Keratinocyte (primary cell): Measurements from ENCODE around the gene ADAMTS17. TPM values are rescaled to one million over a fixed set of nuclear protein-coding genes. Genes with fewer than 3 reads are reported as not detected.

Experiments used
- DNase-seq: peaks from one replicate; pipeline ENCODE4 v3.0.0-alpha.2; 2011; ENCODE audit warnings: low read depth, missing footprints, low spot score
- FAIRE-seq: peaks from 2 replicates; lab custom pipeline; 2011; peaks lifted over from hg19 to GRCh38; lab: Jason Lieb, UNC
- H2AFZ ChIP-seq: 2 replicates; pipeline ENCODE4 v1.6.0; 2012; ENCODE audit warnings: low read length, control low read depth, inconsistent platforms; ENCODE audit not compliant: control insufficient read depth
- H3K27ac ChIP-seq: 2 replicates; pipeline ENCODE4 v1.5.1; 2011; ENCODE audit warnings: low read length; ENCODE audit not compliant: control insufficient read depth, insufficient read depth
- H3K27me3 ChIP-seq: 3 replicates; pipeline ENCODE4 v1.6.0; 2011; ENCODE audit warnings: low read length; ENCODE audit not compliant: control insufficient read depth, insufficient read depth; ENCODE audit errors: extremely low read depth
- H3K36me3 ChIP-seq, 2 experiments: 2 replicates in 1 of 2; 3 replicates in 1 of 2; pipeline ENCODE4 v1.5.1; 2011; ENCODE audit warnings: low read length in 2 of 2, mild to moderate bottlenecking in 1 of 2; ENCODE audit not compliant: control insufficient read depth in 2 of 2, insufficient read depth in 2 of 2; ENCODE audit errors: extremely low read depth in 1 of 2
- H3K4me1 ChIP-seq: 3 replicates; pipeline ENCODE4 v1.5.1; 2011; ENCODE audit warnings: low read length; ENCODE audit not compliant: control insufficient read depth, insufficient read depth; ENCODE audit errors: extremely low read depth
- H3K4me2 ChIP-seq: 3 replicates; pipeline ENCODE4 v1.6.0; 2011; ENCODE audit warnings: low read depth, low read length; ENCODE audit not compliant: control insufficient read depth, insufficient read depth; ENCODE audit errors: extremely low read depth
- H3K4me3 ChIP-seq, 3 experiments: fragments of 200-600 bp in 1 of 3; sonication (generic) in 1 of 3; 2 replicates in 2 of 3; 3 replicates in 1 of 3; pipeline ENCODE4 v1.5.1; 2011 to 2016; ENCODE audit warnings: low read length in 3 of 3, mild to moderate bottlenecking in 3 of 3, control low read depth in 2 of 3, inconsistent platforms in 1 of 3, low read depth in 1 of 3, mixed read lengths in 1 of 3, mixed run types in 1 of 3, moderate library complexity in 1 of 3; ENCODE audit not compliant: control insufficient read depth in 2 of 3, insufficient read depth in 2 of 3; ENCODE audit errors: extremely low read depth in 1 of 3
- H3K79me2 ChIP-seq: 2 replicates; pipeline ENCODE4 v1.6.0; 2012; ENCODE audit warnings: low read length; ENCODE audit not compliant: control insufficient read depth, insufficient read depth
- H3K9ac ChIP-seq: 3 replicates; pipeline ENCODE4 v1.6.0; 2011; ENCODE audit warnings: low read length; ENCODE audit not compliant: control insufficient read depth, insufficient read depth; ENCODE audit errors: extremely low read depth
- H3K9me1 ChIP-seq: 3 replicates; pipeline ENCODE4 v1.6.0; 2011; ENCODE audit warnings: low read length; ENCODE audit not compliant: control insufficient read depth, insufficient read depth; ENCODE audit errors: extremely low read depth
- H3K9me3 ChIP-seq: 2 replicates; pipeline ENCODE4 v1.5.1; 2012; ENCODE audit warnings: low read depth, low read length; ENCODE audit not compliant: control insufficient read depth
- H4K20me1 ChIP-seq: 3 replicates; pipeline ENCODE4 v1.6.0; 2011; ENCODE audit warnings: low read length; ENCODE audit not compliant: control insufficient read depth, insufficient read depth; ENCODE audit errors: extremely low read depth
- EZH2 ChIP-seq: IDR thresholded peaks from one replicate; pipeline ENCODE4 v1.6.1; 2012; ENCODE audit warnings: inconsistent platforms, mild to moderate bottlenecking, low read length, moderate library complexity
- dilution Hi-C: fragments of 300-500 bp; cut with MboI; formaldehyde crosslinking; loops from one replicate; pipeline ENCODE4 v1.7.0; 2020; ENCODE audit warnings: low sequenced_read_pairs; ENCODE audit not compliant: extremely low pct_ligation_motif_present
- polyA plus RNA-seq, 5 experiments: library from polyadenylated mRNA; depleted of rRNA in 3 of 5; stranded (reverse) in 3 of 5; stranded (forward) in 1 of 5; unstranded in 1 of 5; fragments of >200 nt; gene quantifications; 1 replicate in 1 of 5; 2 replicates in 3 of 5; 3 replicates in 1 of 5; pipeline versions ENCODE4 v1.2.1 to v1.2.3, GENCODE V29; 2011 to 2012; ENCODE audit warnings: missing spikeins in 2 of 5, low read depth in 1 of 5, low replicate concordance in 1 of 5
- TF ChIP-seq, protein P1 (sequence below), 3 experiments: IDR thresholded peaks in 1 of 3; conservative IDR thresholded peaks in 1 of 3; optimal IDR thresholded peaks in 1 of 3; 2 replicates in 2 of 3; 3 replicates in 1 of 3; pipeline versions ENCODE3 to v1.5.1; 2011; ENCODE audit warnings: low read length in 3 of 3, mild to moderate bottlenecking in 3 of 3, moderate library complexity in 2 of 3, control low read depth in 1 of 3, inconsistent platforms in 1 of 3; ENCODE audit not compliant: insufficient read depth in 2 of 3; ENCODE audit errors: extremely low read depth in 1 of 3

ADAMTS17 gene
- polyA plus RNA-seq, 1 donor (not counting 4 experiments of a cell fraction or from before 2014, with no cell fraction given) = 0.18 TPM

DNA sequence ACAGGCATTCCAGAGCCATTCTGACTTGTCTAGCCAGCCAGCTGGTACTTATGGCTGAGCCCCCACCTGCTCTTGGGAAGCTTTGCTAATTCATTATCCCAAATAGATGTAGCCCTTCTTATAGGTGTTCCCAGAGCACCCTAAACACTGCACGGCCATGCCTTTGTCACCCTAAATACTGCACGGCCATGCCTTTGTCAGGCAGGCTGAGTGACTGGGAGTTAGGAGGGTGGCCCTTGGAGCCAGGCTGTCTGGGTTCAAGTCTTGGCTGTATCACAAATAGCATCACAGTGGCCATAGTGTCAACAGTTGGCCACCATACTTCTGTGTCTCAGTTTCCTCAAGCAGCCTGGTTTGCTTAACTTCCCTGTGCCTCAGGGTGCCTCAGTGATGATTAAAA lies 292.3 kb downstream of the ADAMTS17 start:
- TF ChIP-seq EZH2 = no peak
- TF ChIP-seq, protein P1, sequence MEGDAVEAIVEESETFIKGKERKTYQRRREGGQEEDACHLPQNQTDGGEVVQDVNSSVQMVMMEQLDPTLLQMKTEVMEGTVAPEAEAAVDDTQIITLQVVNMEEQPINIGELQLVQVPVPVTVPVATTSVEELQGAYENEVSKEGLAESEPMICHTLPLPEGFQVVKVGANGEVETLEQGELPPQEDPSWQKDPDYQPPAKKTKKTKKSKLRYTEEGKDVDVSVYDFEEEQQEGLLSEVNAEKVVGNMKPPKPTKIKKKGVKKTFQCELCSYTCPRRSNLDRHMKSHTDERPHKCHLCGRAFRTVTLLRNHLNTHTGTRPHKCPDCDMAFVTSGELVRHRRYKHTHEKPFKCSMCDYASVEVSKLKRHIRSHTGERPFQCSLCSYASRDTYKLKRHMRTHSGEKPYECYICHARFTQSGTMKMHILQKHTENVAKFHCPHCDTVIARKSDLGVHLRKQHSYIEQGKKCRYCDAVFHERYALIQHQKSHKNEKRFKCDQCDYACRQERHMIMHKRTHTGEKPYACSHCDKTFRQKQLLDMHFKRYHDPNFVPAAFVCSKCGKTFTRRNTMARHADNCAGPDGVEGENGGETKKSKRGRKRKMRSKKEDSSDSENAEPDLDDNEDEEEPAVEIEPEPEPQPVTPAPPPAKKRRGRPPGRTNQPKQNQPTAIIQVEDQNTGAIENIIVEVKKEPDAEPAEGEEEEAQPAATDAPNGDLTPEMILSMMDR (optimal IDR thresholded peaks at IDR 0.05 in 1 of 3, IDR thresholded peaks at IDR 0.05 in 1 of 3, conservative IDR thresholded peaks at IDR 0.05 in 1 of 3; ENCODE audit: extremely low read depth in 1 of 3, insufficient read depth in 2 of 3, low read length in 3 of 3) = no peak
- dilution Hi-C loops = no loop called here
- H3K27ac ChIP-seq = no peak overlapping the region
- H3K9me3 ChIP-seq = no peaks in the 10 kb centered on the region
- H3K36me3 ChIP-seq = no peaks in the 10 kb centered on the region
- FAIRE-seq (no peak), DNase-seq (no peak)
- H3K9ac ChIP-seq = no peak overlapping the region
- H3K27me3 ChIP-seq = peaks cover 32% of the 10 kb centered on the region
- H3K9me1 ChIP-seq = no peaks in the 10 kb centered on the region
- peaks cover under 1% of the 10 kb centered on the region for H3K4me1 ChIP-seq
- no peaks in the 10 kb centered on the region for H3K79me2 ChIP-seq
- no peak overlapping the region for H2AFZ ChIP-seq
- no peak overlapping the region for H3K4me3 ChIP-seq
- H4K20me1 ChIP-seq = no peaks in the 10 kb centered on the region
- H3K4me2 ChIP-seq = no peak overlapping the region

DNA sequence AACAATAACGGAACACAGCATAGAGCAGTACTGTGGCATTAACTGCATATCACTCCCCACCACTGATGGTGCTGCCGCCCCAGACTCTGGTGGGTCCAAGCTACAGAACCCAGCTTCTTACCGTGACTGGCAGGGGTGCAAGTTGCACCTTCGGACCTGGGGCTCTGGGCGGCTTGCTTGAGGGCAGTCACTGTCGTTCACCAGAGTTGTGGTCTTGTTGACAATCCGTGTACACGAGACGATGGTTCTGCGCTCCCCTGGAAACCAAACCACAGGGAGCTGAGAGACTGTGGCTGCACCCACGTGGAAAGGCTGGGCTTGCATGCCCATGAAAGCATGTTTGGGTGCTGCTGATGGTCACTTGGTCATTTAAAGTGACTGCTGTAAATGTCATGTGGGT lies 293.0 kb downstream of the ADAMTS17 start:
- dilution Hi-C loops = no loop called here
- no peak for DNase-seq
- Histone ChIP-seq H4K20me1 (no peaks in the 10 kb centered on the region), H3K27ac (no peak overlapping the region), H3K4me2 (no peak overlapping the region), H3K36me3 (no peaks in the 10 kb centered on the region), H3K79me2 (no peaks in the 10 kb centered on the region), H3K9ac (no peak overlapping the region), H3K27me3 (peaks cover 25% of the 10 kb centered on the region), H2AFZ (no peak overlapping the region), H3K4me3 (no peak overlapping the region), H3K9me3 (no peaks in the 10 kb centered on the region), H3K9me1 (no peaks in the 10 kb centered on the region), H3K4me1 (peaks cover 8% of the 10 kb centered on the region)
- no peak for FAIRE-seq
- TF ChIP-seq, protein P1 (optimal IDR thresholded peaks at IDR 0.05 in 1 of 3, IDR thresholded peaks at IDR 0.05 in 1 of 3, conservative IDR thresholded peaks at IDR 0.05 in 1 of 3; ENCODE audit: extremely low read depth in 1 of 3, insufficient read depth in 2 of 3, low read length in 3 of 3) = no peak
- TF ChIP-seq EZH2 = no peak
